SK-N-SH (cell line): Measurements from ENCODE around the gene GALNT14. TPM values are rescaled to one million over a fixed set of nuclear protein-coding genes. Genes with fewer than 3 reads are reported as not detected.

Source experiments
- CTCF ChIA-PET: fragments of 300-600, 350-600 bp; formaldehyde crosslinking; extraction: SDS; loops from one replicate; lab custom pipeline; 2021; lab: Yijun Ruan, JAX
- POLR2A ChIA-PET: fragments of 350-600 bp; sonication (Branson Sonifier 250); formaldehyde crosslinking; extraction: SDS; loops from one replicate; lab custom pipeline; 2020; ENCODE audit warnings: antibody characterized with exemption, inconsistent platforms; lab: Yijun Ruan, JAX
- DNase-seq: peaks from one replicate; pipeline ENCODE4 v3.0.0; 2012
- H2AFZ ChIP-seq: fragments of 200-600 bp; sonication (generic); 2 replicates; pipeline ENCODE4 v1.8.1; 2016; ENCODE audit warnings: antibody characterized with exemption, mild to moderate bottlenecking, low read depth
- H3F3A ChIP-seq: fragments of 200-600 bp; sonication (generic); replicated peaks from 2 replicates; pipeline ENCODE3; 2016; ENCODE audit warnings: antibody characterized with exemption, mild to moderate bottlenecking; ENCODE audit not compliant: insufficient read depth
- H3K27ac ChIP-seq, 2 experiments: fragments of 200-500 bp in 1 of 2; fragments of 200-600 bp in 1 of 2; sonication (Bioruptor generic) in 1 of 2; sonication (generic), shearing (Covaris generic) in 1 of 2; 2 replicates each; pipeline versions ENCODE4 v1.5.1 to v1.6.1; 2014 to 2016; ENCODE audit warnings: low read depth in 2 of 2, inconsistent platforms in 1 of 2, low read length in 1 of 2, mild to moderate bottlenecking in 1 of 2, mixed read lengths in 1 of 2
- H3K27me3 ChIP-seq: fragments of 200-600 bp; sonication (generic), shearing (Covaris generic); 2 replicates; pipeline ENCODE4 v1.6.1; 2016; ENCODE audit warnings: mixed run types; ENCODE audit not compliant: insufficient read depth
- H3K36me3 ChIP-seq, 2 experiments: fragments of 200-500 bp in 1 of 2; fragments of 200-600 bp in 1 of 2; sonication (Bioruptor generic) in 1 of 2; sonication (generic) in 1 of 2; replicated peaks in 1 of 2; 2 replicates each; pipeline versions ENCODE3 to v1.5.1; 2014 to 2016; ENCODE audit warnings: low read length in 1 of 2, mild to moderate bottlenecking in 1 of 2; ENCODE audit not compliant: insufficient read depth in 2 of 2, control insufficient read depth in 1 of 2
- H3K4me1 ChIP-seq, 2 experiments: fragments of 200-500 bp in 1 of 2; fragments of 200-600 bp in 1 of 2; sonication (Bioruptor generic) in 1 of 2; sonication (generic), shearing (Covaris generic) in 1 of 2; 2 replicates each; pipeline versions ENCODE4 v1.5.1 to v1.6.1; 2014 to 2016; ENCODE audit warnings: low read depth in 1 of 2, low read length in 1 of 2, mixed run types in 1 of 2; ENCODE audit not compliant: insufficient read depth in 2 of 2, control insufficient read depth in 1 of 2
- H3K4me2 ChIP-seq: fragments of 200-600 bp; sonication (generic), shearing (Covaris generic); 2 replicates; pipeline ENCODE4 v1.6.1; 2017; ENCODE audit warnings: mixed run types
- H3K4me3 ChIP-seq, 2 experiments: fragments of 200-500 bp in 1 of 2; fragments of 200-600 bp in 1 of 2; sonication (Bioruptor generic) in 1 of 2; sonication (generic), shearing (Covaris generic) in 1 of 2; 2 replicates each; pipeline versions ENCODE4 v1.5.1 to v1.8.1; 2014 to 2016; ENCODE audit warnings: low read depth in 2 of 2, inconsistent platforms in 1 of 2, low read length in 1 of 2, mild to moderate bottlenecking in 1 of 2, mixed read lengths in 1 of 2, moderate library complexity in 1 of 2
- H3K79me2 ChIP-seq: fragments of 200-600 bp; sonication (generic); 2 replicates; pipeline ENCODE4 v1.8.1; 2017; ENCODE audit warnings: mild to moderate bottlenecking; ENCODE audit not compliant: insufficient read depth
- H3K9ac ChIP-seq: fragments of 200-600 bp; sonication (generic); 2 replicates; pipeline ENCODE4 v1.6.1; 2017; ENCODE audit warnings: mixed run types
- H3K9me2 ChIP-seq: fragments of 200-600 bp; sonication (generic); 2 replicates; pipeline ENCODE4 v1.6.1; 2017; ENCODE audit warnings: mixed run types
- H3K9me3 ChIP-seq: fragments of 200-600 bp; sonication (generic); 2 replicates; pipeline ENCODE4 v1.6.1; 2017; ENCODE audit warnings: mixed run types, mild to moderate bottlenecking, moderate library complexity
- H4K20me1 ChIP-seq: fragments of 200-600 bp; sonication (generic); 2 replicates; pipeline ENCODE4 v1.6.1; 2017; ENCODE audit warnings: mild to moderate bottlenecking, mixed run types; ENCODE audit not compliant: insufficient read depth
- ELF1 ChIP-seq: IDR thresholded peaks from 2 replicates; pipeline ENCODE4 v1.4.0; 2012
- EP300 ChIP-seq, 2 experiments: IDR thresholded peaks; 2 replicates each; pipeline versions ENCODE4 v1.4.0 to v1.6.1; 2012; ENCODE audit warnings: borderline replicate concordance in 1 of 2, low read depth in 1 of 2, low read length in 1 of 2
- FOXM1 ChIP-seq: IDR thresholded peaks from 2 replicates; pipeline ENCODE4 v1.4.0; 2012; ENCODE audit warnings: low read depth, mild to moderate bottlenecking
- GATA2 ChIP-seq: sonication (generic); formaldehyde crosslinking; IDR thresholded peaks from 2 replicates; pipeline ENCODE4 v1.5.0; 2020; ENCODE audit warnings: mild to moderate bottlenecking, missing genetic modification reagents
- NFIC ChIP-seq: IDR thresholded peaks from 2 replicates; pipeline ENCODE4 v1.4.0; 2012; ENCODE audit warnings: borderline replicate concordance
- NRF1 ChIP-seq: IDR thresholded peaks from 2 replicates; pipeline ENCODE4 v1.6.1; 2012; ENCODE audit warnings: low read depth, mild to moderate bottlenecking, low read length
- RAD21 ChIP-seq: IDR thresholded peaks from 2 replicates; pipeline ENCODE4 v1.6.1; 2012; ENCODE audit warnings: mild to moderate bottlenecking, low read length
- REST ChIP-seq: IDR thresholded peaks from 2 replicates; pipeline ENCODE4 v1.6.1; 2012; ENCODE audit warnings: mild to moderate bottlenecking, low read depth, low read length, moderate library complexity
- RFX5 ChIP-seq: IDR thresholded peaks from 2 replicates; pipeline ENCODE4 v1.6.1; 2012; ENCODE audit warnings: mild to moderate bottlenecking, improper control_type of control experiment, low read length
- SIN3A ChIP-seq: IDR thresholded peaks from 2 replicates; pipeline ENCODE4 v1.6.1; 2012; ENCODE audit warnings: low read depth, mild to moderate bottlenecking, low read length, moderate library complexity, borderline replicate concordance
- TCF12 ChIP-seq: IDR thresholded peaks from 2 replicates; pipeline ENCODE4 v1.4.0; 2012
- TEAD4 ChIP-seq: IDR thresholded peaks from 2 replicates; pipeline ENCODE4 v1.4.0; 2012; ENCODE audit warnings: mild to moderate bottlenecking, borderline replicate concordance; ENCODE audit not compliant: insufficient read depth
- WGBS: methylation state at CpG from one replicate; pipeline ENCODE4 v1.1.6; 2017; ENCODE audit warnings: low lambda C conversion rate; 5-methylcytosine and 5-hydroxymethylcytosine counted together
- polyA plus RNA-seq, 3 experiments: library from polyadenylated mRNA; depleted of rRNA; stranded (reverse); fragments of >200 nt; gene quantifications; 2 replicates each; pipeline ENCODE4 v1.2.3, GENCODE V29; 2012
- TF ChIP-seq, protein P1 (sequence below): fragments of 150-350 bp; IDR thresholded peaks from 2 replicates; pipeline ENCODE4 v1.6.1; 2017; ENCODE audit warnings: antibody characterized with exemption, low read length, low read depth, borderline replicate concordance

Gene GALNT14
- polyA plus RNA-seq, 1 of the 3 experiments (the other 2 are of a cell fraction) = 1.6 TPM

DNA sequence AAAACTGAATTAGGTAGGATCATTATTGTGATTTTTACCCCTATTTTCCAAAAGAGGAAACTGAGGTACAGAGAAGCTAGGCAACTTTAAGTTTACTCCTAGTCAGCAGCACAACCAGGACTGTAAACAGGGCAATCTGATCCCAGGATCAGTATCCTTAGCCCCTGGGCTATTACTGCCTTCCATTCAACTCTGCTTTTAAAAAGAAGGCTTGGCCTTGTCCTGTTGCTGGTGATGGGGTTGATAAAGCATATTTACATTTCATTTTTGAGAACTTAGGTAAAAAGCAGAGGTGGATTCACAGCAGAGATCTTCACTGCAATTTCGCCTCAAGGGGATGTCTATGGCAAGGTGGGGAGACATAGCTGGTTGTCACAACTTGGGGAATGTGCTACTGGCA, 148.5 kb downstream of the GALNT14 start:
- Histone ChIP-seq H3K27ac (peak overlapping the region in 1 of 2 experiments; percentile 72; a peak in 2 of 4 replicates), H3K9me3 (no peaks in the 10 kb centered on the region), H2AFZ (no peak overlapping the region), H3K79me2 (no peaks in the 10 kb centered on the region), H3F3A (no peaks in the 10 kb centered on the region), H3K4me2 (no peak overlapping the region), H3K27me3 (no peaks in the 10 kb centered on the region), H3K36me3 (no peaks in the 10 kb centered on the region), H3K9me2 (no peaks in the 10 kb centered on the region), H4K20me1 (no peaks in the 10 kb centered on the region), H3K9ac (no peak overlapping the region), H3K4me1 (peaks cover 0 to 82% of the 10 kb centered on the region in 2 experiments; a peak in 2 of 4 replicates), H3K4me3 (no peak overlapping the region)
- CTCF ChIA-PET = interaction anchor here (0.8 to 3.3 kb wide), 8 partner anchors 16 to 343 kb away, joined by 3 to 17 read pairs (median 4); partner anchors contain the start of gene GALNT14
- peak; percentile 61 for DNase-seq
- TF ChIP-seq RFX5 (no peak), ELF1 (no peak), NRF1 (no peak), REST (no peak), GATA2 (CRISPR knock-in tag) (peak; percentile 88), TCF12 (no peak), EP300 (IDR thresholded peaks at IDR 0.05; ENCODE audit: borderline replicate concordance in 1 of 2, low read depth in 1 of 2, low read length in 1 of 2) (peak in 1 of 2 experiments; percentile 57; a peak in 1 of 4 replicates), SIN3A (no peak), FOXM1 (no peak)
- TF ChIP-seq, protein P1, sequence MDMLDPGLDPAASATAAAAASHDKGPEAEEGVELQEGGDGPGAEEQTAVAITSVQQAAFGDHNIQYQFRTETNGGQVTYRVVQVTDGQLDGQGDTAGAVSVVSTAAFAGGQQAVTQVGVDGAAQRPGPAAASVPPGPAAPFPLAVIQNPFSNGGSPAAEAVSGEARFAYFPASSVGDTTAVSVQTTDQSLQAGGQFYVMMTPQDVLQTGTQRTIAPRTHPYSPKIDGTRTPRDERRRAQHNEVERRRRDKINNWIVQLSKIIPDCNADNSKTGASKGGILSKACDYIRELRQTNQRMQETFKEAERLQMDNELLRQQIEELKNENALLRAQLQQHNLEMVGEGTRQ = no peak
- POLR2A ChIA-PET = no interaction called here
- 53% methylated on average over 1 of the region's 1 CpG for WGBS

- H3K4me2 ChIP-seq = no peak overlapping the region
- no peaks in the 10 kb centered on the region for H4K20me1 ChIP-seq
- no peak overlapping the region for H3K4me3 ChIP-seq
- no peaks in the 10 kb centered on the region for H3K9me2 ChIP-seq
- no peak for DNase-seq
- H3K4me1 ChIP-seq = peaks cover 0 to 79% of the 10 kb centered on the region in 2 experiments; a peak in 2 of 4 replicates
- no peak for TF ChIP-seq EP300 (IDR thresholded peaks at IDR 0.05; ENCODE audit: borderline replicate concordance in 1 of 2, low read depth in 1 of 2, low read length in 1 of 2)
- no peak for TF ChIP-seq RAD21
- no peak for TF ChIP-seq NRF1
- TF ChIP-seq NFIC = no peak
- TF ChIP-seq TEAD4 = no peak
- no peak overlapping the region for H2AFZ ChIP-seq
- H3K9ac ChIP-seq = no peak overlapping the region
- no peaks in the 10 kb centered on the region for H3K27me3 ChIP-seq
- H3K27ac ChIP-seq = no peak overlapping the region; a peak in 2 of 4 replicates
- H3K79me2 ChIP-seq = no peaks in the 10 kb centered on the region
- ChIA-PET CTCF (interaction anchor here (0.7 to 3.9 kb wide), 6 partner anchors 9 to 275 kb away, joined by 3 to 17 read pairs (median 4); partner anchors contain the start of gene GALNT14), POLR2A (no interaction called here)
- H3K36me3 ChIP-seq = no peaks in the 10 kb centered on the region
- WGBS = 61% methylated on average over 6 of the region's 6 CpGs
- no peaks in the 10 kb centered on the region for H3F3A ChIP-seq
- no peaks in the 10 kb centered on the region for H3K9me3 ChIP-seq
Measured at GRCh38 chr2:30987566-30987965, 150.7 kb downstream of the GALNT14 start.
